OCI-M2 (cell line): Measurements from ENCODE around the gene LRRC3.

Experiments
- DNase-seq: peaks from one replicate; lab custom pipeline; 2025; ENCODE audit not compliant: unreplicated experiment; lab: John Stamatoyannopoulos, UW

The LRRC3 gene

GRCh38 chr21:44438531-44439210 lies 16.6 kb upstream of the LRRC3 start:
- DNase-seq: no peak

- DNase-seq: no peak
Observed at GRCh38 chr21:44439211-44439600, 16.1 kb upstream of the LRRC3 start.

GRCh38 chr21:44440241-44441040 lies 14.9 kb upstream of the LRRC3 start:
- DNase-seq: no peak

- DNase-seq: no peak
Observed at GRCh38 chr21:44441041-44441400, 14.3 kb upstream of the LRRC3 start.

GRCh38 chr21:44441581-44442265 lies 13.6 kb upstream of the LRRC3 start:
- no peak for DNase-seq

GRCh38 chr21:44442266-44443125 lies 12.8 kb upstream of the LRRC3 start:
- DNase-seq: no peak

- DNase-seq: no peak
Observed at GRCh38 chr21:44443291-44443890, 11.9 kb upstream of the LRRC3 start.

GRCh38 chr21:44443891-44444285 lies 11.4 kb upstream of the LRRC3 start:
- DNase-seq: no peak

GRCh38 chr21:44444286-44444931 lies 10.9 kb upstream of the LRRC3 start:
- no peak for DNase-seq

GRCh38 chr21:44445145-44445812 lies 10.0 kb upstream of the LRRC3 start:
- no peak for DNase-seq

GRCh38 chr21:44448651-44449131 lies 6.6 kb upstream of the LRRC3 start:
- no peak for DNase-seq

GRCh38 chr21:44449473-44450363 lies 5.6 kb upstream of the LRRC3 start:
- DNase-seq: no peak

GRCh38 chr21:44450402-44450801 lies 4.9 kb upstream of the LRRC3 start:
- no peak for DNase-seq

- DNase-seq: no peak
Observed at GRCh38 chr21:44450999-44451398, 4.3 kb upstream of the LRRC3 start.

GRCh38 chr21:44453120-44453519 lies 2.2 kb upstream of the LRRC3 start:
- DNase-seq: no peak

GRCh38 chr21:44454058-44454457 lies 1.3 kb upstream of the LRRC3 start:
- DNase-seq: no peak

- peak; percentile 40 for DNase-seq
Observed at GRCh38 chr21:44455524-44456213, 359 bp downstream of the LRRC3 start.
